NCI-H1092 treated with DMSO at 0.1 percent for 48 hours (cell line): Measurements from ENCODE around the gene TEKT3.

Experiments used
- DNase-seq: peaks from one replicate; lab custom pipeline; 2025; lab: John Stamatoyannopoulos, UW

The TEKT3 gene

DNA sequence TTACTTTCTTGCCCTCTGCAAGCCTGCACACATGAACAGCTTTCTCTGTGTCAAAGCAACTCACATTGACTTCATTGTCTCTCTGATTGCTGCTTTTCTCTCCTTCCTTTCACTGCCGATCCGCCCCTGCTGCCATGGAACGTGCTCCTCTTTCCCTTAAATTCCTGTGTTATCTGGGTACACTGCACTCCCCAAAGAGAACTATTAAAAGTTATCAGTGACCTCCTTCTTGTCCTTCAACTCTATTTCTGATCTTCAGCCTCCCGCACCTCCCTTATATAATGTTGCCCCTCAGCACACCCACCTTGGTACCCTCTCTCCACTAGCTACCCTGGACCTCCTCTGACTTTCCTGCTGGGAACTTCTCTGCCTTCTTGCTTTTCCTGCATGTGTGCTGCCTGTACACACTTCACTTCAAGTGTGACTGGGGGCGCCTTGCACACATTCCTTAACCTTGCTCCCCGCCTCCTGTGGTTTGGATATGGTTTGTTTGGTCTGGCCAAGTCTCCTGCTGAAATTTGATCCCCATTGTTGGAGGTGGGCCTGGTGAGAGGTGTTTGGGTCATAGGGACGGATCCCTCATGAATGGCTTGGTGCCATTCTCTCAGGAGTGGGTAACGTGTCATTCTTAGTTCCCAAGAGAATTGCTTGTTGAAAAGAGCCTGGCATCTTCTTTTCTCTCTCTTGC, 49.6 kb downstream of the TEKT3 start:
- DNase-seq: no peak

DNA sequence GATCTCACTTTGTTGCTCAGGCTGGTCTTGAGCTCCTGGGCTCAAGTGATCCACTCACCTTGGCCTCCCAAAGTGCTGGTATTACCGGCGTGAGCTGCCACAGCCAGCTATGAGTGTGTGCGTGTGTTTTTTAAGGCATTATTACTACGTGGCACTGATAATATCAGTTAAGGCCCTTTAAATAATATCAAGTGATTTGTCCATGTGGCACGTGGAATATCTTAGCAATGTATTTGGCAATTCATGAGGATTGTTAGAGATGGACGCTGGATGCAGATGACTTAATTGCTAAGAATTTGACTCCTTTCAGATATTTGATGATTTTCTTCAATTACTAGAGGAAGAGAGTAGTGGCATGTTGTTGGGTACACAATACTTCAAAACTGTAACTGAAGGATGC, 50.8 kb downstream of the TEKT3 start:
- DNase-seq: no peak

DNA sequence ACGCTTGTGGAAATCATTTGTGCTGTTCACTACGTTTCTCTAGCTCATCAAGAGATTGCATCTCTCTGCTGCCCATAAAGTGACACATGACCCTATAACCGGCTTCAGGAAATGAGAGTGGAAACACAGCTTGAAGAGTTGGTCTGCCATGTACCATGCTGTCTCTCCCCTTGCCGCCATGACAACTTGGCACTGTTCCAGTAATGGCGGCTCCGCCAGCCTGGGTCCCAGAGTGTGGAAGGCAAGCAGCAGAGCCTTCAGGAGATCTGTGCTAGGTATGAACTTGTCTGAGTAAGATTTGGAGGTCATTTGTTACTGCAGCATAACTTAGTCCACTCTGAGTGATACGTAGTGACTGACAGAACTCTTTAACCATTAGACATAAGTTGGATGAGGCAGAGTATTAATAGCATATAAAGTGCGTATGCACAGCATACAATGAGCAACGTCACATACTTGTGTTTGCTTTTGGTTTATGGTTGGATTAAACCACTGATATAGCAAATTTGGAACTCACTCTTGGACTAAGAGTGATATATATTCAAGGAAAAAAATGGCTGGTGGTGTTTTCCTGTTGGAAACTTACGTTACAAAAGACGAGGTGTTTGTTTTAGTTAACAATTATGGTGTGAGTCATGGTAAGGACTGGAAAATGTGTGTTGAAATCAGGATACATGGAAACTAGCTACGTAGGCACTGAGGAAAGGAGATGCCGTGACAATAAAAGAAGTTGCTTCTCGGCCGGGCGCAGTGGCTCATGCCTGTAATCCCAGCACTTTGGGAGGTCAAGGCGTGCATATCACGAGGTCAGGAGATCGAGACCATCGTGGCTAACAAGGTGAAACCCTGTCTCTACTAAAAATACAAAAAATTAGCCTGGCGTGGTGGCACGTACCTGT, 51.9 kb downstream of the TEKT3 start:
- no peak for DNase-seq

- DNase-seq: no peak
Observed at GRCh38 chr17:15288859-15289258, 52.5 kb downstream of the TEKT3 start.

GRCh38 chr17:15287538-15288267, 53.7 kb downstream of the TEKT3 start:
- DNase-seq: no peak

DNA sequence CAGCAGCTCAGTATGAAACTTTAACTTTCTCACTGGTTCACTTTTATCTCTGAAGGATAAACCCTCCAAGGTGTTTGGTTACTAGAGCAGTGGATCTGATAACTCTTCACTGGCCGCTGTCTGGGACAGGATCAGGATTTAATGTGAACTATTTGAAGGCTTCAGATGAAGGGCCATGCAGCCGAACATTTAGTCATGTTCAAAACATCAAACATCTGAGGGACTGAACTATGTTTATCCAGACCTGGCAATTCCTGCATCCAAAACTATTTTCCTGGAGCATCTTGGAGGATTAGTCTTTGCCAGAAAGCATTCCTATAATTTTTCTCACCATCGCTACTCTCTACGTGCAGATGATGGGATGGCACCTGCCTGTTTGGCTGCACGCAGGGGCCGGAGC, 55.9 kb downstream of the TEKT3 start:
- DNase-seq: no peak

DNA sequence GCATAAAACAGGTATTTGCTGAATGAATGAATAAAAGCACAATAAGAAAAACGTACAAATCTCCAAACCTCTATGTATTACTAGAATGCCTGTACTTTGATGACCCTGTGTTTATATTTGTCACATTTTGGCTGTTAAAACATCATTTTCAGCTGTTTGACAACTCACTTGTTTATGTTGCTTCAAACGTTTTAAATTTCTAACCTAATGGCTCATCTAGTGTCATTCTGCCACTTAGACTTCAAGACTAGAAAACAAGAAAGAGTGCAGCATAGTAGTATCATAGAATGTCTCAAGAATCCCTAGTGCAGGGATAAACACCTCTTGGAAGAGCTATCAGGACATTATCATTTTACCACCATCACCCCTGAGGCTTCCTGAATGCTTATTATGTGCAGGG, 56.9 kb downstream of the TEKT3 start:
- no peak for DNase-seq

DNA sequence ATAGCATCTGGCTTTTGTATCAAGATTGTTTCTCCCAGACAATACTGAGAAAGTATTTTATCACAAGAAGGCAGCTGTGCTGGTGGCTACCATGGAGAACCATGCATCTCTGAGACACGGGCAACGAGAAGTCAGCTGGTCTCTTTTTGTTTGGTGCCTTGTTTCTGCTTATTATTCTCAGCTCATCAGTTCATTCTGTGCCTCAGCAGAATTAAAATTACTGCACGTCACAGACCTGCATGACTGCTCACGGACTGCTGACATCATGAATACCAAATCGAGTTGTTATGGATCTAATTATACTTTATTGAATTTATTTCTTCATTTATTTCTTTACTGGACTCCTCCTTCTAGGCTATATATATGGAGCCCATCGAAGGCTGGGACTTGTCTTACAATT, 57.3 kb downstream of the TEKT3 start:
- DNase-seq: no peak

GRCh38 chr17:15281909-15282308, 59.5 kb downstream of the TEKT3 start:
- no peak for DNase-seq

DNA sequence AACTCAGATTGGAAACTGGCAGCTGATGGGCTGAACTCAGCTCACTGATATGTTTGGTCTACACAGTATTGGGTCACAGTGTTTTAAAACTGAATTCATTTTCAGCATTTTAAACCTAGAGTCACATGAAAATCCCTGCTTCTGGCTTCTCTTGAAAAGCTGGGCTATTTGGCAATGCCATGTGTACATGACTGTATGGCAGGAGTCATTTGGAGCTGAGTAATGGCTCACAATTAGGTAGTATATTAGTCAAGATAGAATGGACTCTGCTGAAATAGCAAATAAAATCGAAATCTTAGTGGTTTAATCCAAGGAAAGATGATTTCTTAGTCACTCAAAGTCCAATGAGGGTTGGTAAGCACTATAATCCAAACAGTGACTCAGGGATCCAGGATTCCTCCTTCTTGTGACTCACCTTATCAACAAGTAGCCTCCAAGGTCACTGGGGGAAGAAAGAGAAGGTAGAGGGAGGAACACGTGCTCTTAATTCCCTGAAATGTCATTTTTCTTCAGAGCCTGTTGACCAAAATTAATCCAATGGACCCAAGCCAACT, 62.4 kb downstream of the TEKT3 start:
- DNase-seq: no peak

- DNase-seq: no peak
Observed at GRCh38 chr17:15278380-15278779, 63.0 kb downstream of the TEKT3 start.

DNA sequence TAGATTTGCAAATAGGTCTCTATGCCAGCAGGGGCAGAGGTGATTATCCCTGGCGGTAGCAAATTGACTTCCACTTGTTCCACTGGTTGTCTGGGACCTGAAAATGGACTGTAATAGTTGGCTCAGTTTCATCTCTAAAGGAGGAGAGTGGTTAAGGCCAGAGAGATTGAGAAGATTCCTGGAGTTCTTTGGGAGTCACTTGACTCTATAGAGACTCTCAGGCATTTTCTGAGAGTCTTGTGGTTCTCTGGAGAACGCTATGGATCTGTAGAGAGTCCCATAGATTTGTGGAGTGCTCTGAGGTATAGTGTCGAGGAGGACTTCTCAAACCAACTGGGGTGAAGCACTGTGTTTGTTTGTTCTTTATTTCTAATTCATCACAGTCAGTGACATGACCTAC, 67.4 kb downstream of the TEKT3 start:
- DNase-seq: no peak

DNA sequence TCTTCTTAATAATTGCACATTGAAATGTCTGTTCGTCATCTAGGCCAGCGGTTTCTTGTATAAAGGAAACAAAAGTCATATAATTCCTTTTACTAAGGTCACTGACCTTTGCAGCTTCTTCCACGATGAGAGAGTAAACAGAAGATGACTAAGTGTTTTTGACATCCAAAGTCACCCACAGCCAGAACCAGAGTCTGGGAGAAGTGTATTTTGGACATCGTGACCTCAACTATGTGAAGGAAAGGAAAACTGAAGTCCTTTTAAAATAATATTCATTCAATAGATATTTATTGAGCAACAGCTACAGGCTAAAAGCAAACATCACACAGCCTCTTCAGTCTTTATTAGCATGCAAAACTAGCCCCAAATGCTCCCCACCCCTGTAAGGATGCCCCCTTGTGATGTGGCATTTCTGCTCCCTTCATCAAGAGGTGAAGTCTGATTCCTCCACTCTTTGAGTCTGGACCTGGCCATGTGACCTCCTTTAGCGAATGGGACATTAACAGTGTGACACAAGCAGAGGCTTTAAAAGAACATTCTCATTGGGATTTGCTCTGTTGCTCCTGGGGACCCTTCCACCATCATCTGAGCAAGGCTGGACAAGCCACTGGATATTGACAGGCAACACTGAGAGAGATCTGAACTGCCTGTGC, 68.1 kb downstream of the TEKT3 start:
- DNase-seq: no peak

GRCh38 chr17:15271741-15272140, 69.7 kb downstream of the TEKT3 start:
- DNase-seq: no peak

GRCh38 chr17:15270628-15271381, 70.6 kb downstream of the TEKT3 start:
- DNase-seq: no peak

GRCh38 chr17:15269780-15270089, 71.7 kb downstream of the TEKT3 start:
- DNase-seq: no peak

GRCh38 chr17:15269087-15269779, 72.2 kb downstream of the TEKT3 start:
- no peak for DNase-seq

- no peak for DNase-seq
Observed at GRCh38 chr17:15268461-15268860, 72.9 kb downstream of the TEKT3 start.

DNA sequence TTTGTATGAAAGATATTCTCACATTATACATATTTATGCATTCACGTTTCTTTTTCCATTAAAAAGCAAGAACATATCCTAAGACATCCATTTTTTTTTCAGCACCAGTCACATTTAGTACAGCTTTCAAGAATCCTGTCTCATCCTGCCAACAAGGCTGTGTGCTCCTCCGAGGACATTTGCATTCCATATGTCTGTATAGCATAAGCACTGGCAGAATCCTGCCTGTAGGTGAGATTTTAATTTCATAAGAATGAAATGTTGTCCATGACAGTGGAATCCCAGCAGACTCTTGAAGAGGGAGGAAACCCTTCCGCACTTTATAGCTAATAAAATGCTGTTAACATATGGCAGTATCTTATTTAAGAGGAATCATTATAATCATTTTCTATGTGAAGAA, 73.4 kb downstream of the TEKT3 start:
- no peak for DNase-seq

- no peak for DNase-seq
Observed at GRCh38 chr17:15266325-15267125, 74.9 kb downstream of the TEKT3 start.
